Hepatocyte (in vitro differentiated cells): Measurements from ENCODE around the gene TBC1D9. TPM values are rescaled to one million over a fixed set of nuclear protein-coding genes. Genes with fewer than 3 reads are reported as not detected.

Experiments
- DNase-seq: peaks from one replicate; pipeline ENCODE4 v3.0.0-alpha.2; 2016; ENCODE audit warnings: low spot score
- H2AFZ ChIP-seq: fragments of 200-600 bp; sonication (generic); 2 replicates; pipeline ENCODE4 v1.6.0; 2016; ENCODE audit warnings: antibody characterized with exemption, mild to moderate bottlenecking
- H3K27ac ChIP-seq: fragments of 200-600 bp; sonication (generic); 2 replicates; pipeline ENCODE4 v1.5.1; 2016; ENCODE audit warnings: mild to moderate bottlenecking
- H3K27me3 ChIP-seq: fragments of 200-600 bp; sonication (generic); 2 replicates; pipeline ENCODE4 v1.6.1; 2016
- H3K36me3 ChIP-seq: fragments of 200-600 bp; sonication (generic); replicated peaks from 2 replicates; pipeline ENCODE4 v1.5.1; 2016; ENCODE audit warnings: low read depth; ENCODE audit not compliant: insufficient read depth
- H3K4me1 ChIP-seq: fragments of 200-600 bp; sonication (generic); 2 replicates; pipeline ENCODE4 v1.5.1; 2016; ENCODE audit warnings: mild to moderate bottlenecking, moderate library complexity; ENCODE audit not compliant: insufficient read depth
- H3K4me2 ChIP-seq: fragments of 200-600 bp; sonication (generic); 2 replicates; pipeline ENCODE4 v1.6.0; 2016
- H3K4me3 ChIP-seq: fragments of 200-600 bp; sonication (generic); 2 replicates; pipeline ENCODE4 v1.5.1; 2016; ENCODE audit warnings: mild to moderate bottlenecking
- H3K79me2 ChIP-seq: fragments of 200-600 bp; sonication (generic); 2 replicates; pipeline ENCODE4 v1.6.0; 2017; ENCODE audit warnings: mild to moderate bottlenecking
- H3K9me2 ChIP-seq: fragments of 200-600 bp; sonication (generic); replicated peaks from 2 replicates; pipeline ENCODE4 v1.6.0; 2017; ENCODE audit warnings: mild to moderate bottlenecking; ENCODE audit not compliant: insufficient read depth
- H3K9me3 ChIP-seq: fragments of 200-600 bp; sonication (generic); 2 replicates; pipeline ENCODE4 v1.5.1; 2016; ENCODE audit warnings: low read depth, mild to moderate bottlenecking
- H4K20me1 ChIP-seq: fragments of 200-600 bp; sonication (generic); 2 replicates; pipeline ENCODE4 v1.6.0; 2016; ENCODE audit warnings: mild to moderate bottlenecking; ENCODE audit not compliant: insufficient read depth, poor library complexity, severe bottlenecking
- CTCF ChIP-seq: fragments of 200-600 bp; sonication (generic); IDR thresholded peaks from 2 replicates; pipeline ENCODE4 v1.5.1; 2016; ENCODE audit warnings: antibody characterized with exemption, mild to moderate bottlenecking; ENCODE audit not compliant: poor library complexity
- EZH2 ChIP-seq: fragments of 200-600 bp; sonication (generic); IDR thresholded peaks from 2 replicates; pipeline ENCODE4 v1.6.1; 2016; ENCODE audit warnings: antibody characterized with exemption, mild to moderate bottlenecking, borderline replicate concordance
- EZH2phosphoT487 ChIP-seq: fragments of 200-600 bp; sonication (generic); IDR thresholded peaks from one replicate; pipeline ENCODE4 v1.6.1; 2018; ENCODE audit warnings: antibody characterized with exemption, mild to moderate bottlenecking, low read depth, moderate library complexity; ENCODE audit not compliant: unreplicated experiment, severe bottlenecking
- WGBS: methylation state at CpG from one replicate; pipeline ENCODE4 v1.1.6; 2016; ENCODE audit warnings: low lambda C conversion rate; ENCODE audit errors: missing lambda C conversion rate; 5-methylcytosine and 5-hydroxymethylcytosine counted together
- polyA plus RNA-seq: library from polyadenylated mRNA; unstranded; fragments of >200 nt; fragmentation: Nextera tagmentation; extraction: Ambion mirVana; gene quantifications from 2 replicates; pipeline ENCODE4 v1.2.1, GENCODE V29; 2016
- total RNA-seq: library from RNA; depleted of rRNA; stranded (reverse); fragments of >200 nt; gene quantifications from 2 replicates; pipeline ENCODE4 v1.2.3, GENCODE V29; 2014

Gene TBC1D9
- total and polyA plus RNA-seq, 2 experiments from 2014 or later, result 10.5 to 35.6 TPM

DNA sequence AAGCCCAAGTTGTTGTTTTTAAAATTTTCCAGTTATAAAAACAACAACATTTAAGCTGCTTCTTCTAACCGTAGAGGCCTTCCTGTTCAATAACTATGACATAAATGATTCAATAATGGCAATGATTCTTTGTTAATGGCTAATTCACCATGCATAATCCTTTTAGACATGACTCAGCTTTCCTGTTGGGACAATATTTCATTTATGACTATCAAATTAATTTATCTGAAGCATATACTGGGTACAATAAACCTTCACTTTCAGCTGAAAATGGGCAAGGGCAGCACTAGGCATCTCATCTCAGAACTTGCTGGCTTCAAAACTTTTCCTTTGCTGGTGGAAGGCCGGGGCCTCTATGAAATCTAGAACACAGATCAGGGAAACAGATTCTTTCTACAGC, 38.9 kb downstream of the TBC1D9 start:
- no peak overlapping the region for H2AFZ ChIP-seq
- 82% methylated on average over 2 of the region's 2 CpGs for WGBS
- TF ChIP-seq EZH2, result no peak
- TF ChIP-seq CTCF, result no peak
- TF ChIP-seq EZH2phosphoT487, result no peak
- H3K27me3 ChIP-seq, result no peaks in the 10 kb centered on the region
- H3K4me2 ChIP-seq, result no peak overlapping the region
- H3K36me3 ChIP-seq, result no peaks in the 10 kb centered on the region
- H3K9me2 ChIP-seq, result no peaks in the 10 kb centered on the region
- no peaks in the 10 kb centered on the region for H4K20me1 ChIP-seq
- H3K4me3 ChIP-seq, result no peak overlapping the region
- H3K27ac ChIP-seq, result no peak overlapping the region
- H3K79me2 ChIP-seq, result peaks cover 94% of the 10 kb centered on the region
- no peaks in the 10 kb centered on the region for H3K9me3 ChIP-seq
- no peak for DNase-seq
- H3K4me1 ChIP-seq, result peaks cover 14% of the 10 kb centered on the region

DNA sequence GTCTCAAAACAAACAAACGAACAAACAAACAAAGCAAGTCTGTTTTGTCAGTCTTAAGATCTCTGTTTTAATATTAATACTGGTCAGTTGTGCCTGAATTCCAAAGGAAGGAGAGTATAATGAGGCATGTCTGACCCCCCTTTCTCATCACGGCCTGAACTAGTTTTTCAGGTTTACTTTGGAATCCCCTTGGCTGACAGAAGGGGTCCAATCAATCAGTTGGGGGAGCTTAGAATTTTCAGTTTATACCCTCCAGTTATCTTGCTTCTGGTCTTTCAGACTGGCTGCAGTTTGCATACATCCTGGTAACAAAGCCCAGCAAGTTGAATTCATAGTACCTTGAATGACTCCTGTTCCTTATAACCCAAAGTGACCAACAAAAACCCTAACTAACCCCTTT, 41.1 kb downstream of the TBC1D9 start:
- WGBS, result 65% methylated on average over 2 of the region's 2 CpGs
- Histone ChIP-seq H3K27me3 (no peaks in the 10 kb centered on the region), H3K36me3 (no peaks in the 10 kb centered on the region), H3K9me3 (no peaks in the 10 kb centered on the region), H3K27ac (no peak overlapping the region), H3K4me1 (peaks cover 14% of the 10 kb centered on the region), H4K20me1 (no peaks in the 10 kb centered on the region), H3K79me2 (peaks cover 92% of the 10 kb centered on the region), H3K4me3 (no peak overlapping the region), H2AFZ (no peak overlapping the region), H3K4me2 (no peak overlapping the region), H3K9me2 (no peaks in the 10 kb centered on the region)
- TF ChIP-seq CTCF, result no peak
- no peak for TF ChIP-seq EZH2phosphoT487
- no peak for TF ChIP-seq EZH2
- no peak for DNase-seq

DNA sequence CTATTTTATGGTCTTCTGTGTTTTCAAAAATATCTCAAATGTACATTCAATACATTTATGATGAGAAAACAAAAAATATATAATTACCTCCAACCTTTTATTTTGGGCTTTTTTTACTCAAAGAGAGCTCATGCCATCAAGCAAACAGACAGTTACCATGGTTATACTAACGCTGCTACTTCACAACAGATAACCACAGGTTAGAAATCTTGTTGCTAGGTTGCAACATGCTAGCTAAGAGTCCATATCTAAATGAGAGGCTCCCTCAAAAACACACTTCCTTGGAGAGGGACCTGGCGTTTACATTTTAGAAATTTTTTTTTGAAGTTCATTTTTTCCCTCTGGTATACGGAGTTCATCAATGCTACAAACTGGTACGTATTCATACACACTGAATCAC, 44.3 kb downstream of the TBC1D9 start:
- H4K20me1 ChIP-seq, result no peaks in the 10 kb centered on the region

More for the DNA sequence above, 44.3 kb downstream of the TBC1D9 start:
- Histone ChIP-seq H3K27me3 (no peaks in the 10 kb centered on the region), H2AFZ (no peak overlapping the region), H3K4me3 (no peak overlapping the region), H3K9me3 (no peaks in the 10 kb centered on the region), H3K9me2 (no peaks in the 10 kb centered on the region), H3K79me2 (peaks cover 93% of the 10 kb centered on the region), H3K4me2 (no peak overlapping the region), H3K4me1 (no peaks in the 10 kb centered on the region), H3K36me3 (no peaks in the 10 kb centered on the region), H3K27ac (no peak overlapping the region)
- WGBS, result 62% methylated on average over 4 of the region's 4 CpGs
- peak; percentile 29 for DNase-seq
- TF ChIP-seq CTCF (no peak), EZH2phosphoT487 (no peak), EZH2 (no peak)
